Tibial nerve (tissue), 4 donors: ENCODE measurements around the gene FHAD1.
"Not testable (repeated sequence)": the region's sequence is repeated elsewhere in the genome, so short reads cannot be mapped to it uniquely, and the experiment has no call there.

Experiments
- EP300 ChIP-seq, 2 donors: sonication (generic); formaldehyde crosslinking; IDR thresholded peaks; one replicate each; pipeline ENCODE4 v1.6.1; 2017; ENCODE audit warnings: antibody characterized with exemption in 2 of 2, mild to moderate bottlenecking in 1 of 2
- TF ChIP-seq, protein P1 (sequence below), 5 experiments: fragments of 200-600 bp in 3 of 5; fragments of 450-650 bp in 2 of 5; sonication (generic) in 3 of 5; IDR thresholded peaks; one replicate each; pipeline ENCODE4 v1.5.1; 2016 to 2019; ENCODE audit warnings: antibody characterized with exemption in 5 of 5, mild to moderate bottlenecking in 3 of 5, moderate library complexity in 2 of 5

DNA sequence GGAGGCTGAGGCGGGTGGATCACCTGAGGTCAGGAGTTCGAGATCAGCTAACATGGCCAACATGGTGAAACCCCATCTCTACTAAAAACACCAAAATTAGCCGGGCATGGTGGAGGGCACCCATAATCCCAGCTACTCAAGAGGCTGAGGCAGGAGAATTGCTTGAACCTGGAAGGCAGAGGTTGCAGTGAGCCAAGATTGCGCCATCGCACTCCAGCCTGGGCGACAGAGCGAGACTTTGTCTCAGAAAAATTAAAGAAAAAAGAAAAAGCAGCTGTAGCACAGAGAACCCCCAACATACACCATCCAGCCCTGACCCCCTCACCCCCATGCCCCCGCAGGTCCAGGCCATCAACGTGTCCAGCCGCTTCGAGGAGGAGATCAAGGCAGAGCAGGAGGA is 181.2 kb downstream of the FHAD1 start:
- TF ChIP-seq, protein P1, sequence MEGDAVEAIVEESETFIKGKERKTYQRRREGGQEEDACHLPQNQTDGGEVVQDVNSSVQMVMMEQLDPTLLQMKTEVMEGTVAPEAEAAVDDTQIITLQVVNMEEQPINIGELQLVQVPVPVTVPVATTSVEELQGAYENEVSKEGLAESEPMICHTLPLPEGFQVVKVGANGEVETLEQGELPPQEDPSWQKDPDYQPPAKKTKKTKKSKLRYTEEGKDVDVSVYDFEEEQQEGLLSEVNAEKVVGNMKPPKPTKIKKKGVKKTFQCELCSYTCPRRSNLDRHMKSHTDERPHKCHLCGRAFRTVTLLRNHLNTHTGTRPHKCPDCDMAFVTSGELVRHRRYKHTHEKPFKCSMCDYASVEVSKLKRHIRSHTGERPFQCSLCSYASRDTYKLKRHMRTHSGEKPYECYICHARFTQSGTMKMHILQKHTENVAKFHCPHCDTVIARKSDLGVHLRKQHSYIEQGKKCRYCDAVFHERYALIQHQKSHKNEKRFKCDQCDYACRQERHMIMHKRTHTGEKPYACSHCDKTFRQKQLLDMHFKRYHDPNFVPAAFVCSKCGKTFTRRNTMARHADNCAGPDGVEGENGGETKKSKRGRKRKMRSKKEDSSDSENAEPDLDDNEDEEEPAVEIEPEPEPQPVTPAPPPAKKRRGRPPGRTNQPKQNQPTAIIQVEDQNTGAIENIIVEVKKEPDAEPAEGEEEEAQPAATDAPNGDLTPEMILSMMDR (IDR thresholded peaks at IDR 0.05): not testable (repeated sequence)
- not testable (repeated sequence) for TF ChIP-seq EP300 (IDR thresholded peaks at IDR 0.05)
